ENCODE measurements around the gene ME3.
A peak's percentile ranks its signal among the peaks of the same experiment; 100 is the strongest.

Gene ME3

GRCh38 chr11:86692317-86692716 lies 19.9 kb upstream of the ME3 start:
- ATAC-seq: no peak

- ATAC-seq: peak in 1 of 2 donors; percentile 71
Measured at GRCh38 chr11:86688398-86689179, 16.2 kb upstream of the ME3 start.

- peak; percentile 45 to 47 for ATAC-seq
Measured at GRCh38 chr11:86687185-86687778, 14.9 kb upstream of the ME3 start.

GRCh38 chr11:86686531-86686930 lies 14.1 kb upstream of the ME3 start:
- no peak for ATAC-seq

- no peak for ATAC-seq
Measured at GRCh38 chr11:86681483-86681756, 9.0 kb upstream of the ME3 start.

- no peak for ATAC-seq
Measured at GRCh38 chr11:86680716-86681482, 8.5 kb upstream of the ME3 start.

- ATAC-seq: no peak
Measured at GRCh38 chr11:86678823-86679222, 6.4 kb upstream of the ME3 start.

GRCh38 chr11:86678296-86678695 lies 5.9 kb upstream of the ME3 start:
- ATAC-seq: no peak

GRCh38 chr11:86676533-86677154 lies 4.2 kb upstream of the ME3 start:
- no peak for ATAC-seq

GRCh38 chr11:86676010-86676409 lies 3.6 kb upstream of the ME3 start:
- ATAC-seq: no peak

GRCh38 chr11:86675017-86675416 lies 2.6 kb upstream of the ME3 start:
- no peak for ATAC-seq

GRCh38 chr11:86673872-86674750 lies 1.7 kb upstream of the ME3 start:
- no peak for ATAC-seq

GRCh38 chr11:86673055-86673843 lies 833 bp upstream of the ME3 start:
- ATAC-seq: no peak

- ATAC-seq: peak in 1 of 2 donors; percentile 19
Measured at GRCh38 chr11:86671531-86672006, 847 bp downstream of the ME3 start.

GRCh38 chr11:86670911-86671310 lies 1.5 kb downstream of the ME3 start:
- ATAC-seq: no peak

- no peak for ATAC-seq
Measured at GRCh38 chr11:86670181-86670580, 2.2 kb downstream of the ME3 start.

GRCh38 chr11:86669424-86669823 lies 3.0 kb downstream of the ME3 start:
- no peak for ATAC-seq

- ATAC-seq: no peak
Measured at GRCh38 chr11:86668929-86669328, 3.5 kb downstream of the ME3 start.

- ATAC-seq: no peak
Measured at GRCh38 chr11:86666193-86666592, 6.2 kb downstream of the ME3 start.

- ATAC-seq: no peak
Measured at GRCh38 chr11:86664930-86665329, 7.5 kb downstream of the ME3 start.

- ATAC-seq: no peak
Measured at GRCh38 chr11:86663761-86664160, 8.7 kb downstream of the ME3 start.

GRCh38 chr11:86663291-86663690 lies 9.1 kb downstream of the ME3 start:
- no peak for ATAC-seq
